Activated naive CD8-positive, alpha-beta T cell treated with anti-CD3 and anti-CD28 coated beads, Interleukin-2, amount 50 U/mL, for 24 hours (primary cell): ENCODE data around the gene PROSER1.
"Not testable (repeated sequence)": the region's sequence is repeated elsewhere in the genome, so short reads cannot be mapped to it uniquely, and the experiment has no call there.

Source experiments
- ATAC-seq: fragments of 150-1000 bp; cut with Tn5 transposase; one replicate; pipeline ENCODE4 v1.10.0; 2021
- DNase-seq: peaks from one replicate; pipeline ENCODE4 v3.0.0; 2021
- H3K27ac Mint-ChIP-seq: one replicate; pipeline ENCODE4 v1.8.0; 2021; ENCODE audit warnings: mild to moderate bottlenecking, mixed read lengths
- H3K27me3 Mint-ChIP-seq: one replicate; pipeline ENCODE4 v1.8.0; 2021; ENCODE audit warnings: mixed read lengths
- H3K36me3 Mint-ChIP-seq: one replicate; pipeline ENCODE4 v1.8.0; 2021; ENCODE audit warnings: low read depth, mixed read lengths
- H3K4me1 Mint-ChIP-seq: one replicate; pipeline ENCODE4 v1.8.0; 2021; ENCODE audit warnings: mixed read lengths
- H3K4me3 Mint-ChIP-seq: one replicate; pipeline ENCODE4 v1.8.0; 2021; ENCODE audit warnings: mild to moderate bottlenecking, moderate library complexity, mixed read lengths
- H3K9me3 Mint-ChIP-seq: one replicate; pipeline ENCODE4 v1.8.0; 2021; ENCODE audit warnings: mixed read lengths

The PROSER1 gene

GRCh38 chr13:39006371-39007111, 31.3 kb downstream of the PROSER1 start:
- not testable (repeated sequence) for H3K27me3 Mint-ChIP-seq, ATAC-seq, H3K4me3 Mint-ChIP-seq, H3K27ac Mint-ChIP-seq, H3K4me1 Mint-ChIP-seq, DNase-seq, H3K9me3 Mint-ChIP-seq
- peaks cover 33% of the 10 kb centered on the region for H3K36me3 Mint-ChIP-seq

GRCh38 chr13:38998739-38999138, 39.1 kb downstream of the PROSER1 start:
- peak; percentile 65 for ATAC-seq
- H3K9me3 Mint-ChIP-seq, result no peaks in the 10 kb centered on the region
- H3K36me3 Mint-ChIP-seq, result no peaks in the 10 kb centered on the region
- H3K4me3 Mint-ChIP-seq, result no peak overlapping the region
- no peak overlapping the region for H3K27ac Mint-ChIP-seq
- no peaks in the 10 kb centered on the region for H3K27me3 Mint-ChIP-seq
- DNase-seq, result no peak
- peaks cover 2% of the 10 kb centered on the region for H3K4me1 Mint-ChIP-seq

- Mint-ChIP-seq H3K27me3 (peaks cover 3% of the 10 kb centered on the region), H3K27ac (no peak overlapping the region), H3K36me3 (no peaks in the 10 kb centered on the region), H3K4me3 (no peak overlapping the region), H3K4me1 (peaks cover 2% of the 10 kb centered on the region), H3K9me3 (no peaks in the 10 kb centered on the region)
- DNase-seq, result no peak
- ATAC-seq, result no peak
These were observed 44.5 kb downstream of the PROSER1 start for GRCh38 chr13:38993381-38993780.

GRCh38 chr13:38990693-38991092, 47.2 kb downstream of the PROSER1 start, which contains the start of gene STOML3:
STOML3 (minus strand) TSS chr13:38990831; CDS start chr13:38990721, 110 bp downstream.
- Mint-ChIP-seq H3K4me1 (peaks cover 2% of the 10 kb centered on the region), H3K4me3 (no peak within 1 kb of the TSS), H3K9me3 (no peaks in the 10 kb centered on the region), H3K27me3 (peaks cover 3% of the 10 kb centered on the region), H3K27ac (no peak within 1 kb of the TSS), H3K36me3 (no peaks in the 10 kb centered on the region)
- DNase-seq, result no peak
- no peak for ATAC-seq

GRCh38 chr13:38981096-38981495, 56.8 kb downstream of the PROSER1 start:
- peaks cover 3% of the 10 kb centered on the region for H3K27me3 Mint-ChIP-seq
- no peak overlapping the region for H3K4me3 Mint-ChIP-seq
- H3K9me3 Mint-ChIP-seq, result peaks cover 13% of the 10 kb centered on the region
- H3K27ac Mint-ChIP-seq, result no peak overlapping the region
- H3K36me3 Mint-ChIP-seq, result peaks cover 2% of the 10 kb centered on the region
- no peaks in the 10 kb centered on the region for H3K4me1 Mint-ChIP-seq
- ATAC-seq, result no peak
- DNase-seq, result no peak

GRCh38 chr13:38980750-38981078, 57.2 kb downstream of the PROSER1 start:
- H3K4me1 Mint-ChIP-seq, result no peaks in the 10 kb centered on the region
- ATAC-seq (no peak), DNase-seq (no peak)
- peaks cover 13% of the 10 kb centered on the region for H3K9me3 Mint-ChIP-seq
- peaks cover 2% of the 10 kb centered on the region for H3K36me3 Mint-ChIP-seq
- peaks cover 3% of the 10 kb centered on the region for H3K27me3 Mint-ChIP-seq
- no peak overlapping the region for H3K27ac Mint-ChIP-seq
- no peak overlapping the region for H3K4me3 Mint-ChIP-seq

GRCh38 chr13:38979891-38980749, 57.8 kb downstream of the PROSER1 start:
- no peak overlapping the region for H3K27ac Mint-ChIP-seq
- peaks cover 13% of the 10 kb centered on the region for H3K9me3 Mint-ChIP-seq
- no peaks in the 10 kb centered on the region for H3K4me1 Mint-ChIP-seq
- H3K4me3 Mint-ChIP-seq, result no peak overlapping the region
- no peak for DNase-seq
- peaks cover 2% of the 10 kb centered on the region for H3K36me3 Mint-ChIP-seq
- no peak for ATAC-seq
- peaks cover 3% of the 10 kb centered on the region for H3K27me3 Mint-ChIP-seq

GRCh38 chr13:38970380-38971051, 67.4 kb downstream of the PROSER1 start:
- H3K4me1 Mint-ChIP-seq, result no peaks in the 10 kb centered on the region
- H3K36me3 Mint-ChIP-seq, result no peaks in the 10 kb centered on the region
- DNase-seq, result no peak
- H3K4me3 Mint-ChIP-seq, result no peak overlapping the region
- no peak for ATAC-seq
- H3K9me3 Mint-ChIP-seq, result no peaks in the 10 kb centered on the region
- H3K27me3 Mint-ChIP-seq, result no peaks in the 10 kb centered on the region
- H3K27ac Mint-ChIP-seq, result no peak overlapping the region

GRCh38 chr13:38969187-38969586, 68.7 kb downstream of the PROSER1 start:
- Mint-ChIP-seq H3K36me3 (no peaks in the 10 kb centered on the region), H3K9me3 (no peaks in the 10 kb centered on the region), H3K27me3 (no peaks in the 10 kb centered on the region), H3K4me3 (no peak overlapping the region), H3K27ac (no peak overlapping the region), H3K4me1 (no peaks in the 10 kb centered on the region)
- ATAC-seq, result no peak
- DNase-seq, result no peak

- Mint-ChIP-seq H3K4me3 (no peak overlapping the region), H3K9me3 (no peaks in the 10 kb centered on the region), H3K36me3 (no peaks in the 10 kb centered on the region), H3K27me3 (no peaks in the 10 kb centered on the region), H3K27ac (no peak overlapping the region), H3K4me1 (no peaks in the 10 kb centered on the region)
- no peak for DNase-seq
- no peak for ATAC-seq
These were observed 70.4 kb downstream of the PROSER1 start for GRCh38 chr13:38967446-38967845.

GRCh38 chr13:38965281-38965680, 72.6 kb downstream of the PROSER1 start:
- Mint-ChIP-seq H3K4me1 (no peaks in the 10 kb centered on the region), H3K9me3 (no peaks in the 10 kb centered on the region), H3K4me3 (no peak overlapping the region), H3K27me3 (no peaks in the 10 kb centered on the region), H3K36me3 (no peaks in the 10 kb centered on the region), H3K27ac (no peak overlapping the region)
- DNase-seq, result no peak
- no peak for ATAC-seq

- no peaks in the 10 kb centered on the region for H3K9me3 Mint-ChIP-seq
- no peaks in the 10 kb centered on the region for H3K27me3 Mint-ChIP-seq
- no peak overlapping the region for H3K27ac Mint-ChIP-seq
- no peaks in the 10 kb centered on the region for H3K36me3 Mint-ChIP-seq
- no peaks in the 10 kb centered on the region for H3K4me1 Mint-ChIP-seq
- no peak for ATAC-seq
- H3K4me3 Mint-ChIP-seq, result no peak overlapping the region
- DNase-seq, result no peak
These were observed 77.7 kb downstream of the PROSER1 start for GRCh38 chr13:38960175-38960574.
